Hepatocyte (in vitro differentiated cells): ENCODE results near the gene DNAH11. TPM values are rescaled to one million over a fixed set of nuclear protein-coding genes. Genes with fewer than 3 reads are reported as not detected.
A peak's percentile ranks its signal among the peaks of the same experiment; 100 is the strongest.

Experiments
- DNase-seq: peaks from one replicate; pipeline ENCODE4 v3.0.0-alpha.2; 2016; ENCODE audit warnings: low spot score
- H2AFZ ChIP-seq: fragments of 200-600 bp; sonication (generic); 2 replicates; pipeline ENCODE4 v1.6.0; 2016; ENCODE audit warnings: antibody characterized with exemption, mild to moderate bottlenecking
- H3K27ac ChIP-seq: fragments of 200-600 bp; sonication (generic); 2 replicates; pipeline ENCODE4 v1.5.1; 2016; ENCODE audit warnings: mild to moderate bottlenecking
- H3K27me3 ChIP-seq: fragments of 200-600 bp; sonication (generic); 2 replicates; pipeline ENCODE4 v1.6.1; 2016
- H3K36me3 ChIP-seq: fragments of 200-600 bp; sonication (generic); replicated peaks from 2 replicates; pipeline ENCODE4 v1.5.1; 2016; ENCODE audit warnings: low read depth; ENCODE audit not compliant: insufficient read depth
- H3K4me1 ChIP-seq: fragments of 200-600 bp; sonication (generic); 2 replicates; pipeline ENCODE4 v1.5.1; 2016; ENCODE audit warnings: mild to moderate bottlenecking, moderate library complexity; ENCODE audit not compliant: insufficient read depth
- H3K4me2 ChIP-seq: fragments of 200-600 bp; sonication (generic); 2 replicates; pipeline ENCODE4 v1.6.0; 2016
- H3K4me3 ChIP-seq: fragments of 200-600 bp; sonication (generic); 2 replicates; pipeline ENCODE4 v1.5.1; 2016; ENCODE audit warnings: mild to moderate bottlenecking
- H3K79me2 ChIP-seq: fragments of 200-600 bp; sonication (generic); 2 replicates; pipeline ENCODE4 v1.6.0; 2017; ENCODE audit warnings: mild to moderate bottlenecking
- H3K9me2 ChIP-seq: fragments of 200-600 bp; sonication (generic); replicated peaks from 2 replicates; pipeline ENCODE4 v1.6.0; 2017; ENCODE audit warnings: mild to moderate bottlenecking; ENCODE audit not compliant: insufficient read depth
- H3K9me3 ChIP-seq: fragments of 200-600 bp; sonication (generic); 2 replicates; pipeline ENCODE4 v1.5.1; 2016; ENCODE audit warnings: low read depth, mild to moderate bottlenecking
- H4K20me1 ChIP-seq: fragments of 200-600 bp; sonication (generic); 2 replicates; pipeline ENCODE4 v1.6.0; 2016; ENCODE audit warnings: mild to moderate bottlenecking; ENCODE audit not compliant: insufficient read depth, poor library complexity, severe bottlenecking
- CTCF ChIP-seq: fragments of 200-600 bp; sonication (generic); IDR thresholded peaks from 2 replicates; pipeline ENCODE4 v1.5.1; 2016; ENCODE audit warnings: antibody characterized with exemption, mild to moderate bottlenecking; ENCODE audit not compliant: poor library complexity
- EZH2 ChIP-seq: fragments of 200-600 bp; sonication (generic); IDR thresholded peaks from 2 replicates; pipeline ENCODE4 v1.6.1; 2016; ENCODE audit warnings: antibody characterized with exemption, mild to moderate bottlenecking, borderline replicate concordance
- EZH2phosphoT487 ChIP-seq: fragments of 200-600 bp; sonication (generic); IDR thresholded peaks from one replicate; pipeline ENCODE4 v1.6.1; 2018; ENCODE audit warnings: antibody characterized with exemption, mild to moderate bottlenecking, low read depth, moderate library complexity; ENCODE audit not compliant: unreplicated experiment, severe bottlenecking
- WGBS: methylation state at CpG from one replicate; pipeline ENCODE4 v1.1.6; 2016; ENCODE audit warnings: low lambda C conversion rate; ENCODE audit errors: missing lambda C conversion rate; 5-methylcytosine and 5-hydroxymethylcytosine counted together
- polyA plus RNA-seq: library from polyadenylated mRNA; unstranded; fragments of >200 nt; fragmentation: Nextera tagmentation; extraction: Ambion mirVana; gene quantifications from 2 replicates; pipeline ENCODE4 v1.2.1, GENCODE V29; 2016
- total RNA-seq: library from RNA; depleted of rRNA; stranded (reverse); fragments of >200 nt; gene quantifications from 2 replicates; pipeline ENCODE4 v1.2.3, GENCODE V29; 2014

The DNAH11 gene
- total and polyA plus RNA-seq, 2 experiments from 2014 or later, result 0.43 to 1.3 TPM

GRCh38 chr7:21908746-21909145, 365.9 kb downstream of the DNAH11 start:
- Histone ChIP-seq H4K20me1 (no peaks in the 10 kb centered on the region), H3K9me3 (no peaks in the 10 kb centered on the region), H3K4me1 (peaks cover 3% of the 10 kb centered on the region), H3K79me2 (no peaks in the 10 kb centered on the region), H3K27me3 (no peaks in the 10 kb centered on the region), H2AFZ (no peak overlapping the region), H3K36me3 (no peaks in the 10 kb centered on the region), H3K9me2 (no peaks in the 10 kb centered on the region), H3K4me3 (no peak overlapping the region), H3K27ac (no peak overlapping the region), H3K4me2 (no peak overlapping the region)
- TF ChIP-seq EZH2 (no peak), CTCF (no peak), EZH2phosphoT487 (no peak)
- WGBS, result 90% methylated on average over 5 of the region's 5 CpGs
- DNase-seq, result no peak

GRCh38 chr7:21910253-21910652, 367.4 kb downstream of the DNAH11 start:
- no peak for DNase-seq
- no peaks in the 10 kb centered on the region for H4K20me1 ChIP-seq
- no peaks in the 10 kb centered on the region for H3K36me3 ChIP-seq
- no peaks in the 10 kb centered on the region for H3K27me3 ChIP-seq
- no peaks in the 10 kb centered on the region for H3K9me2 ChIP-seq
- TF ChIP-seq EZH2phosphoT487 (no peak), EZH2 (no peak), CTCF (no peak)
- 87% methylated on average over 6 of the region's 6 CpGs for WGBS
- no peaks in the 10 kb centered on the region for H3K9me3 ChIP-seq
- peaks cover 3% of the 10 kb centered on the region for H3K4me1 ChIP-seq
- H3K27ac ChIP-seq, result no peak overlapping the region
- H3K79me2 ChIP-seq, result no peaks in the 10 kb centered on the region
- no peak overlapping the region for H3K4me3 ChIP-seq
- H3K4me2 ChIP-seq, result no peak overlapping the region
- H2AFZ ChIP-seq, result no peak overlapping the region

GRCh38 chr7:21911341-21911875, 368.6 kb downstream of the DNAH11 start:
- H3K9me3 ChIP-seq, result no peaks in the 10 kb centered on the region
- H3K27ac ChIP-seq, result no peak overlapping the region
- peaks cover 3% of the 10 kb centered on the region for H3K4me1 ChIP-seq
- no peaks in the 10 kb centered on the region for H3K9me2 ChIP-seq
- no peak for TF ChIP-seq EZH2phosphoT487
- TF ChIP-seq EZH2, result no peak
- no peak for TF ChIP-seq CTCF
- H3K4me2 ChIP-seq, result no peak overlapping the region
- no peak for DNase-seq
- H3K79me2 ChIP-seq, result no peaks in the 10 kb centered on the region
- no peaks in the 10 kb centered on the region for H4K20me1 ChIP-seq
- no peaks in the 10 kb centered on the region for H3K27me3 ChIP-seq
- H3K36me3 ChIP-seq, result no peaks in the 10 kb centered on the region
- 72% methylated on average over 8 of the region's 8 CpGs for WGBS
- H3K4me3 ChIP-seq, result no peak overlapping the region
- no peak overlapping the region for H2AFZ ChIP-seq

GRCh38 chr7:21912305-21912704, 369.5 kb downstream of the DNAH11 start:
- Histone ChIP-seq H3K79me2 (no peaks in the 10 kb centered on the region), H3K4me1 (peaks cover 3% of the 10 kb centered on the region), H3K27me3 (no peaks in the 10 kb centered on the region), H3K36me3 (no peaks in the 10 kb centered on the region), H3K9me3 (no peaks in the 10 kb centered on the region), H3K4me2 (no peak overlapping the region), H3K4me3 (no peak overlapping the region), H2AFZ (no peak overlapping the region), H4K20me1 (no peaks in the 10 kb centered on the region), H3K9me2 (no peaks in the 10 kb centered on the region), H3K27ac (peak overlapping the region; percentile 53)
- no peak for TF ChIP-seq EZH2
- no peak for TF ChIP-seq EZH2phosphoT487
- no peak for TF ChIP-seq CTCF
- no peak for DNase-seq
- WGBS, result 82% methylated on average over 7 of the region's 7 CpGs
